ENCODE results near the gene ZNF138.

GRCh38 chr7:64863969-64864368 is 69.7 kb downstream of the ZNF138 start:
- TF ChIP-seq CREB1 (CRISPR knock-in tag; IDR thresholded peaks at IDR 0.05; ENCODE audit: low read depth) (no peak), CTCF (conservative IDR thresholded peaks at IDR 0.05; ENCODE audit: low read depth in 2 of 2) (no peak), STAT1 (IDR thresholded peaks at IDR 0.05; ENCODE audit: unreplicated experiment) (no peak), EZH2 (IDR thresholded peaks at IDR 0.05; ENCODE audit: low read depth, unreplicated experiment) (no peak), ETS1 (IDR thresholded peaks at IDR 0.05) (no peak), REST (IDR thresholded peaks at IDR 0.05; ENCODE audit: unreplicated experiment) (no peak), POLR2AphosphoS5 (IDR thresholded peaks at IDR 0.05; ENCODE audit: low read depth) (no peak), ZNF114 (CRISPR knock-in tag; IDR thresholded peaks at IDR 0.05) (no peak), EZH2phosphoT487 (IDR thresholded peaks at IDR 0.05; ENCODE audit: unreplicated experiment) (no peak), NANOG (IDR thresholded peaks at IDR 0.05; ENCODE audit: borderline replicate concordance) (no peak), JUNB (IDR thresholded peaks at IDR 0.05; ENCODE audit: unreplicated experiment) (no peak), ZNF462 (CRISPR knock-in tag; IDR thresholded peaks at IDR 0.05) (no peak), ZNF331 (CRISPR knock-in tag; IDR thresholded peaks at IDR 0.05; ENCODE audit: low read depth) (no peak)

All from GM23338 (cell line).